Neural cell (in vitro differentiated cells): ENCODE data around the gene CHKA. TPM values are rescaled to one million over a fixed set of nuclear protein-coding genes. Genes with fewer than 3 reads are reported as not detected.

ENCODE experiments used
- H2AFZ ChIP-seq: fragments of 200-600, 300-800 bp; sonication (generic), shearing (Covaris generic); 2 replicates; pipeline ENCODE4 v1.6.0; 2014; ENCODE audit warnings: low read depth, mild to moderate bottlenecking, antibody characterized with exemption, low read length, moderate library complexity
- H3F3A ChIP-seq: fragments of 200-600 bp; shearing (Covaris generic); 2 replicates; pipeline ENCODE4 v1.6.1; 2016; ENCODE audit warnings: mild to moderate bottlenecking, moderate library complexity, mixed read lengths, antibody characterized with exemption, low read length; ENCODE audit not compliant: insufficient read depth, poor library complexity, severe bottlenecking
- H3K27ac ChIP-seq: fragments of 200-600, 300-800 bp; sonication (generic), shearing (Covaris generic); 2 replicates; pipeline ENCODE4 v1.5.1; 2014; ENCODE audit warnings: mild to moderate bottlenecking, low read length, moderate library complexity
- H3K27me3 ChIP-seq: fragments of 300-800, 200-600 bp; sonication (generic), shearing (Covaris generic); 2 replicates; pipeline ENCODE4 v1.6.0; 2014; ENCODE audit warnings: mild to moderate bottlenecking, low read depth, low read length, moderate library complexity; ENCODE audit not compliant: insufficient read depth
- H3K36me3 ChIP-seq: fragments of 300-800, 200-600 bp; sonication (generic), shearing (Covaris generic); 2 replicates; pipeline ENCODE4 v1.5.1; 2014; ENCODE audit warnings: mild to moderate bottlenecking, antibody characterized with exemption, low read length, moderate library complexity; ENCODE audit not compliant: insufficient read depth
- H3K4me2 ChIP-seq: fragments of 300-800, 200-600 bp; sonication (generic), shearing (Covaris generic); 2 replicates; pipeline ENCODE4 v1.6.0; 2014; ENCODE audit warnings: mild to moderate bottlenecking, low read length
- H3K4me3 ChIP-seq: fragments of 300-800, 200-600 bp; sonication (generic), shearing (Covaris generic); 2 replicates; pipeline ENCODE4 v1.5.1; 2014; ENCODE audit warnings: mild to moderate bottlenecking, low read length, moderate library complexity
- H3K79me2 ChIP-seq: fragments of 200-600 bp; shearing (Covaris generic); replicated peaks from 2 replicates; pipeline ENCODE4 v1.6.0; 2014; ENCODE audit warnings: mild to moderate bottlenecking, low read length, moderate library complexity; ENCODE audit not compliant: insufficient read depth
- H3K9ac ChIP-seq: fragments of 300-800, 200-600 bp; sonication (generic), shearing (Covaris generic); 2 replicates; pipeline ENCODE4 v1.6.1; 2016; ENCODE audit warnings: mild to moderate bottlenecking, low read length, mixed read lengths
- H3K9me2 ChIP-seq: fragments of 200-600 bp; shearing (Covaris generic); 2 replicates; pipeline ENCODE4 v1.6.1; 2016; ENCODE audit warnings: mild to moderate bottlenecking, low read length, mixed read lengths; ENCODE audit not compliant: insufficient read depth
- H3K9me3 ChIP-seq: fragments of 200-600, 300-800 bp; sonication (generic), shearing (Covaris generic); 2 replicates; pipeline ENCODE4 v1.6.1; 2016; ENCODE audit warnings: mild to moderate bottlenecking, mixed run types, low read length, moderate library complexity, mixed read lengths
- H4K20me1 ChIP-seq: fragments of 200-600 bp; shearing (Covaris generic); 2 replicates; pipeline ENCODE4 v1.6.1; 2016; ENCODE audit warnings: mild to moderate bottlenecking, mixed run types; ENCODE audit not compliant: insufficient read depth
- EP300 ChIP-seq: fragments of 450-650 bp; conservative IDR thresholded peaks from 2 replicates; pipeline ENCODE4 v1.6.1; 2014; ENCODE audit warnings: antibody characterized with exemption, mild to moderate bottlenecking, moderate library complexity; ENCODE audit not compliant: poor library complexity, severe bottlenecking
- EZH2 ChIP-seq: fragments of 200-600, 300-800 bp; shearing (Covaris generic), sonication (generic); IDR thresholded peaks from 2 replicates; pipeline ENCODE4 v1.6.1; 2014; ENCODE audit warnings: antibody characterized with exemption, low read length, borderline replicate concordance, mild to moderate bottlenecking; ENCODE audit not compliant: insufficient read depth, poor library complexity, severe bottlenecking
- MXI1 ChIP-seq: fragments of 450-650 bp; conservative IDR thresholded peaks from 2 replicates; pipeline ENCODE4 v1.6.1; 2014; ENCODE audit warnings: antibody characterized with exemption, mild to moderate bottlenecking; ENCODE audit not compliant: poor library complexity, severe bottlenecking
- POLR2AphosphoS5 ChIP-seq: IDR thresholded peaks from 2 replicates; pipeline ENCODE4 v1.6.1; 2012
- RAD21 ChIP-seq: fragments of 450-650 bp; conservative IDR thresholded peaks from 2 replicates; pipeline ENCODE4 v1.6.1; 2014; ENCODE audit warnings: antibody characterized with exemption, mild to moderate bottlenecking, moderate library complexity
- SMC3 ChIP-seq: fragments of 450-650 bp; conservative IDR thresholded peaks from 2 replicates; pipeline ENCODE4 v1.6.1; 2014; ENCODE audit warnings: antibody characterized with exemption, mild to moderate bottlenecking, moderate library complexity; ENCODE audit not compliant: poor library complexity
- TAF1 ChIP-seq: IDR thresholded peaks from 2 replicates; pipeline ENCODE4 v1.6.1; 2012; ENCODE audit warnings: low read depth
- polyA plus RNA-seq: library from polyadenylated mRNA; depleted of rRNA; stranded (reverse); fragments of >200 nt; gene quantifications from 2 replicates; pipeline ENCODE4 v1.2.3, GENCODE V29; 2014
- TF ChIP-seq, protein P1 (sequence below): fragments of 450-650 bp; IDR thresholded peaks from 2 replicates; pipeline ENCODE4 v1.5.1; 2014; ENCODE audit warnings: antibody characterized with exemption, mild to moderate bottlenecking, moderate library complexity; ENCODE audit not compliant: poor library complexity, severe bottlenecking
- TF ChIP-seq, protein P2 (sequence below): IDR thresholded peaks from 2 replicates; pipeline ENCODE4 v1.6.1; 2012; ENCODE audit warnings: borderline replicate concordance

CHKA gene
- polyA plus RNA-seq, 1 donor from 2014 or later, result 90.0 TPM

DNA sequence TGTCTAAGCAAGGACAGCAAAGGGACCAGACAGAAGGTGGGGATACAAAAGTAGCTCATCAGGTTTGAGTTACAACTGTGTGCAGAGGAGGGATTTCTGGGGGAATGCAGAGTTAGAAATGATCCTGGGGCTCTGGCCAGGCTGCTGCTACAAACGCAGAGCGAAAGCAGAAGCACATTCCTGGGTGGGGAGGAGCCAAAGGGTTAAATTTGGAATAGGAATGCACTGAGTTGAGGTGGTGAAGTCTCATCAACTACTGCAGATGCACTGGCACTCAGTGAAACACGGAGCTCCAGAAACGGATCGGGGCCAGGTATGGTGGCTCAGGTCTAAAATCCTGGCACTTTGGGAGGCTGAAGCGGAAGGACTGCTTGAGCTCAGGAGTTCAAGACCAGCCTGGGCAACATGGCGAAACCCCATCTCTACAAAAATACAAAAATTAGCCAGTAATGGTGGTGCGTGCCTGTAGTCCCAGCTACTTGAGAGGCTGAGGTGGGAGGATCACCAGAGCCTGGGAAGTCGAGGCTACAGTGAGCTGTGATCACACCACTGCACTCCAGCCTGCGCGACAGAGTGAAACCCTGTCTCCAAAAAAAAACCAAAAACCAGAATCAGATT is 3.2 kb downstream of the CHKA start:
- Histone ChIP-seq H3K4me3 (no peak overlapping the region), H4K20me1 (no peaks in the 10 kb centered on the region), H3K9ac (no peak overlapping the region), H3K9me2 (no peaks in the 10 kb centered on the region), H3K4me2 (no peak overlapping the region), H3F3A (no peaks in the 10 kb centered on the region), H3K9me3 (no peaks in the 10 kb centered on the region), H2AFZ (no peak overlapping the region), H3K36me3 (no peaks in the 10 kb centered on the region), H3K79me2 (peaks cover 41% of the 10 kb centered on the region), H3K27ac (no peak overlapping the region), H3K27me3 (no peaks in the 10 kb centered on the region)
- TF ChIP-seq POLR2AphosphoS5, result no peak
- TF ChIP-seq MXI1, result no peak
- no peak for TF ChIP-seq SMC3
- no peak for TF ChIP-seq RAD21
- TF ChIP-seq EZH2, result no peak
- TF ChIP-seq EP300, result no peak
- no peak for TF ChIP-seq TAF1

DNA sequence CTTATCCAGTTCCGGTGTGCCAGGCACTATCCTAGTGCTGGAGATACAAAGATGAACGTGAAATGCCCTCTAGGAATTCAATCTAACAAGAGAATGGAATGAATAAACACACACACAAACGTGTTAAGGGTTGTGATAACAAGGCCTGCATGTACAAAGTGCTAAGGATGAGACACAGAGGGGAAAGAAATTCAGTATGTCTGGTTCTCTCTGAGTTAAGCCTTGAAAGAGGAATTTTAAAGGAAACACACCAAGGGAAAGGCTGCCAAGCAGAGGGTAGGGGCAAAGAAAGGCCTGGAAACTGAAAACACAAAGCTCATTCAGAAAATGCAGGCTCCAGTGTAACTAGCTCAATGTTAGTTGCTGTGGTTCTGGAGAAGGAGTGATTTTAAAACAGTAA is 4.2 kb downstream of the CHKA start:
- Histone ChIP-seq H3K9me2 (no peaks in the 10 kb centered on the region), H2AFZ (no peak overlapping the region), H3K36me3 (no peaks in the 10 kb centered on the region), H3F3A (no peaks in the 10 kb centered on the region), H3K4me3 (no peak overlapping the region), H3K9ac (no peak overlapping the region), H4K20me1 (no peaks in the 10 kb centered on the region), H3K27ac (no peak overlapping the region), H3K9me3 (no peaks in the 10 kb centered on the region), H3K79me2 (peaks cover 41% of the 10 kb centered on the region), H3K4me2 (no peak overlapping the region), H3K27me3 (no peaks in the 10 kb centered on the region)
- TF ChIP-seq MXI1 (no peak), RAD21 (no peak)

DNA sequence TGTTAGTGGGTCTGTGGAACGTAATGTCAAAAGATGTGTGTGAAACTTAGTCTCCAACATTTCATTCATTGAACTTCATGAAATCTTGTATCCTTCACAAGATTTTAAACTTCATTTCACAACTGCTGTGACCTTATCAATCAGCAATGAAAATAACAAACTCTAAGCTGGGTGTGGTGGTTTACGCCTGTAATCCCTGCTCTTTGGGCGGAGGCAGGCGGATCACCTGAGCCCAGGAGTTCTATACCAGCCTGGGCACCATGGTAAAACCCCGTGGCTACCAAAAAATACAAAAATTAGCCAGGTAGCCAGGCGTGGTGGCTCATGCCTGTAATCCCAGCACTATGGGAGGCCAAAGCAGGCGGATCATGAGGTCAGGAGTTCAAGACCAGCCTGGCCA is 5.1 kb downstream of the CHKA start:
- H2AFZ ChIP-seq, result no peak overlapping the region
- H3K27ac ChIP-seq, result no peak overlapping the region
- H3K9ac ChIP-seq, result no peak overlapping the region
- no peak for TF ChIP-seq EP300
- TF ChIP-seq, protein P1, sequence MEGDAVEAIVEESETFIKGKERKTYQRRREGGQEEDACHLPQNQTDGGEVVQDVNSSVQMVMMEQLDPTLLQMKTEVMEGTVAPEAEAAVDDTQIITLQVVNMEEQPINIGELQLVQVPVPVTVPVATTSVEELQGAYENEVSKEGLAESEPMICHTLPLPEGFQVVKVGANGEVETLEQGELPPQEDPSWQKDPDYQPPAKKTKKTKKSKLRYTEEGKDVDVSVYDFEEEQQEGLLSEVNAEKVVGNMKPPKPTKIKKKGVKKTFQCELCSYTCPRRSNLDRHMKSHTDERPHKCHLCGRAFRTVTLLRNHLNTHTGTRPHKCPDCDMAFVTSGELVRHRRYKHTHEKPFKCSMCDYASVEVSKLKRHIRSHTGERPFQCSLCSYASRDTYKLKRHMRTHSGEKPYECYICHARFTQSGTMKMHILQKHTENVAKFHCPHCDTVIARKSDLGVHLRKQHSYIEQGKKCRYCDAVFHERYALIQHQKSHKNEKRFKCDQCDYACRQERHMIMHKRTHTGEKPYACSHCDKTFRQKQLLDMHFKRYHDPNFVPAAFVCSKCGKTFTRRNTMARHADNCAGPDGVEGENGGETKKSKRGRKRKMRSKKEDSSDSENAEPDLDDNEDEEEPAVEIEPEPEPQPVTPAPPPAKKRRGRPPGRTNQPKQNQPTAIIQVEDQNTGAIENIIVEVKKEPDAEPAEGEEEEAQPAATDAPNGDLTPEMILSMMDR, result no peak
- TF ChIP-seq EZH2, result no peak
- TF ChIP-seq, protein P2, sequence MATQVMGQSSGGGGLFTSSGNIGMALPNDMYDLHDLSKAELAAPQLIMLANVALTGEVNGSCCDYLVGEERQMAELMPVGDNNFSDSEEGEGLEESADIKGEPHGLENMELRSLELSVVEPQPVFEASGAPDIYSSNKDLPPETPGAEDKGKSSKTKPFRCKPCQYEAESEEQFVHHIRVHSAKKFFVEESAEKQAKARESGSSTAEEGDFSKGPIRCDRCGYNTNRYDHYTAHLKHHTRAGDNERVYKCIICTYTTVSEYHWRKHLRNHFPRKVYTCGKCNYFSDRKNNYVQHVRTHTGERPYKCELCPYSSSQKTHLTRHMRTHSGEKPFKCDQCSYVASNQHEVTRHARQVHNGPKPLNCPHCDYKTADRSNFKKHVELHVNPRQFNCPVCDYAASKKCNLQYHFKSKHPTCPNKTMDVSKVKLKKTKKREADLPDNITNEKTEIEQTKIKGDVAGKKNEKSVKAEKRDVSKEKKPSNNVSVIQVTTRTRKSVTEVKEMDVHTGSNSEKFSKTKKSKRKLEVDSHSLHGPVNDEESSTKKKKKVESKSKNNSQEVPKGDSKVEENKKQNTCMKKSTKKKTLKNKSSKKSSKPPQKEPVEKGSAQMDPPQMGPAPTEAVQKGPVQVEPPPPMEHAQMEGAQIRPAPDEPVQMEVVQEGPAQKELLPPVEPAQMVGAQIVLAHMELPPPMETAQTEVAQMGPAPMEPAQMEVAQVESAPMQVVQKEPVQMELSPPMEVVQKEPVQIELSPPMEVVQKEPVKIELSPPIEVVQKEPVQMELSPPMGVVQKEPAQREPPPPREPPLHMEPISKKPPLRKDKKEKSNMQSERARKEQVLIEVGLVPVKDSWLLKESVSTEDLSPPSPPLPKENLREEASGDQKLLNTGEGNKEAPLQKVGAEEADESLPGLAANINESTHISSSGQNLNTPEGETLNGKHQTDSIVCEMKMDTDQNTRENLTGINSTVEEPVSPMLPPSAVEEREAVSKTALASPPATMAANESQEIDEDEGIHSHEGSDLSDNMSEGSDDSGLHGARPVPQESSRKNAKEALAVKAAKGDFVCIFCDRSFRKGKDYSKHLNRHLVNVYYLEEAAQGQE, result no peak
- TF ChIP-seq MXI1, result no peak
- no peak for TF ChIP-seq SMC3
- no peak for TF ChIP-seq POLR2AphosphoS5
- TF ChIP-seq TAF1, result no peak
- TF ChIP-seq RAD21, result no peak
- H3K36me3 ChIP-seq, result no peaks in the 10 kb centered on the region
- H3F3A ChIP-seq, result no peaks in the 10 kb centered on the region
- H3K9me2 ChIP-seq, result no peaks in the 10 kb centered on the region
- H3K9me3 ChIP-seq, result no peaks in the 10 kb centered on the region
- H3K4me2 ChIP-seq, result no peak overlapping the region
- H3K4me3 ChIP-seq, result no peak overlapping the region
- H3K27me3 ChIP-seq, result no peaks in the 10 kb centered on the region
- no peaks in the 10 kb centered on the region for H4K20me1 ChIP-seq
- H3K79me2 ChIP-seq, result peaks cover 41% of the 10 kb centered on the region
